GM13976 (cell line): ENCODE results near the gene WWC1.

Experiments
- DNase-seq: peaks from one replicate; pipeline ENCODE4 v3.0.0; 2012; ENCODE audit warnings: low spot score
- CTCF ChIP-seq: IDR thresholded peaks from 2 replicates; pipeline ENCODE4 v1.5.1; 2012; ENCODE audit warnings: borderline replicate concordance, mild to moderate bottlenecking; ENCODE audit not compliant: insufficient read depth; ENCODE audit errors: extremely low read depth, missing control alignments, control extremely low read depth
- in situ Hi-C: fragments of 300-500 bp; cut with MboI; formaldehyde crosslinking; loops from one replicate; pipeline ENCODE4 v1.12.0; 2022; ENCODE audit warnings: low sequenced_read_pairs, mixed read lengths, inconsistent platforms; ENCODE audit not compliant: unreplicated experiment

The WWC1 gene

GRCh38 chr5:168327994-168328393 is 36.5 kb downstream of the WWC1 start:
- in situ Hi-C loops, result no loop called here
- DNase-seq, result no peak
- TF ChIP-seq CTCF, result no peak

GRCh38 chr5:168328814-168329213 is 37.4 kb downstream of the WWC1 start:
- DNase-seq, result no peak
- no peak for TF ChIP-seq CTCF
- in situ Hi-C loops, result no loop called here

DNA sequence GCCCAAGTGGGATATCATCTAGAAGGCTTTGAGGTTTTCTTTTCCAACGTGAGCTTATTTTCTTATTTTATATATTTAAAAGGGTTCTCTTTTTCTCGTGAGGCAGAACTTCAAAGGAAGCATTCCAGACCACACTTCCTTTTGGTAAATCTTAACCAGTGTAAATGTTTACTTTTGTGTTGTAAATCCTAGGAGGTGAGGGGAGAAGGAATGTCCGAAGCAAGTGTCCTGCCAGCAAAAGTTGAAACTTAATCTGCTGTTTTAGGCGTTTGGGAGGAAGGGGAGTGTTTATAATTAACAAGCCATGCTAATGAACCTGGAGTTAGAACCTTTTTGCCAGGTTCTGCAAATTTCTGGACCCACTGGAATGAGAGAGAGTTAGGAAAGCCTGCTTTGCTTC is 37.9 kb downstream of the WWC1 start:
- in situ Hi-C loops, result no loop called here
- DNase-seq, result no peak
- no peak for TF ChIP-seq CTCF

- no peak for TF ChIP-seq CTCF
- in situ Hi-C loops, result no loop called here
- no peak for DNase-seq
These were observed 40.6 kb downstream of the WWC1 start for GRCh38 chr5:168332042-168332441.

GRCh38 chr5:168334280-168334679 is 42.8 kb downstream of the WWC1 start:
- no peak for TF ChIP-seq CTCF
- DNase-seq, result no peak
- in situ Hi-C loops, result no loop called here

- in situ Hi-C loops, result no loop called here
- TF ChIP-seq CTCF, result no peak
- no peak for DNase-seq
These were observed 43.2 kb downstream of the WWC1 start for GRCh38 chr5:168334695-168335094.

- no peak for DNase-seq
- in situ Hi-C loops, result no loop called here
- no peak for TF ChIP-seq CTCF
These were observed 45.9 kb downstream of the WWC1 start for GRCh38 chr5:168337361-168337760.
